GM12878 (cell line): ENCODE results near the gene ZKSCAN5. TPM values are rescaled to one million over a fixed set of nuclear protein-coding genes. Genes with fewer than 3 reads are reported as not detected.

Experiments
- BACH1 ChIP-seq: fragments of 450-650 bp; IDR thresholded peaks from 2 replicates; pipeline ENCODE4 v1.6.1; 2017; ENCODE audit warnings: mild to moderate bottlenecking, borderline replicate concordance
- BCL11A ChIP-seq: IDR thresholded peaks from 2 replicates; pipeline ENCODE4 v1.6.1; 2011; ENCODE audit warnings: low read depth, low read length
- CHD1 ChIP-seq: IDR thresholded peaks from 2 replicates; pipeline ENCODE4 v1.6.1; 2012; ENCODE audit warnings: low read depth, low read length, improper control_type of control experiment
- CHD2 ChIP-seq: IDR thresholded peaks from 2 replicates; pipeline ENCODE4 v1.6.1; 2011; ENCODE audit warnings: low read depth, low read length, improper control_type of control experiment, borderline replicate concordance
- GABPA ChIP-seq: IDR thresholded peaks from 2 replicates; pipeline ENCODE4 v1.6.1; 2014; ENCODE audit warnings: antibody characterized with exemption, low read depth, mild to moderate bottlenecking, inconsistent platforms
- HCFC1 ChIP-seq: fragments of 150-350 bp; IDR thresholded peaks from 2 replicates; pipeline ENCODE4 v1.6.1; 2014; ENCODE audit warnings: low read length
- IRF4 ChIP-seq: IDR thresholded peaks from 2 replicates; pipeline ENCODE4 v1.6.1; 2011; ENCODE audit warnings: low read depth, low read length
- MEF2B ChIP-seq: fragments of 450-650 bp; IDR thresholded peaks from 2 replicates; pipeline ENCODE4 v1.6.1; 2018; ENCODE audit warnings: mild to moderate bottlenecking, moderate library complexity; ENCODE audit not compliant: partially characterized antibody, poor library complexity, severe bottlenecking
- MTA3 ChIP-seq: IDR thresholded peaks from 2 replicates; pipeline ENCODE4 v1.6.1; 2012; ENCODE audit warnings: low read length, inconsistent platforms, borderline replicate concordance
- MYB ChIP-seq: fragments of 150-350 bp; IDR thresholded peaks from 2 replicates; pipeline ENCODE4 v1.6.1; 2014; ENCODE audit warnings: mild to moderate bottlenecking, low read depth, low read length, borderline replicate concordance
- MYC ChIP-seq: IDR thresholded peaks from 2 replicates; pipeline ENCODE4 v1.6.1; 2011; ENCODE audit warnings: mild to moderate bottlenecking, low read length, moderate library complexity, inconsistent platforms; ENCODE audit not compliant: insufficient read depth, insufficient replicate concordance, insufficient read length, severe bottlenecking
- NFYB ChIP-seq: IDR thresholded peaks from 2 replicates; pipeline ENCODE4 v1.6.1; 2011; ENCODE audit warnings: low read depth, mild to moderate bottlenecking, low read length, improper control_type of control experiment, moderate library complexity; ENCODE audit not compliant: insufficient read depth
- NR2F1 ChIP-seq: fragments of 450-650 bp; conservative IDR thresholded peaks from 2 replicates; pipeline ENCODE4 v1.6.1; 2017; ENCODE audit warnings: mild to moderate bottlenecking
- PBX3 ChIP-seq: IDR thresholded peaks from 2 replicates; pipeline ENCODE4 v1.6.1; 2011; ENCODE audit warnings: mild to moderate bottlenecking, low read depth, low read length, moderate library complexity; ENCODE audit not compliant: insufficient replicate concordance
- REST ChIP-seq: IDR thresholded peaks from 2 replicates; pipeline ENCODE4 v1.6.1; 2012; ENCODE audit warnings: mild to moderate bottlenecking, low read depth, low read length
- SMAD5 ChIP-seq: IDR thresholded peaks from 2 replicates; pipeline ENCODE4 v1.6.1; 2016; ENCODE audit warnings: antibody characterized with exemption, low read depth
- STAT3 ChIP-seq: IDR thresholded peaks from 2 replicates; pipeline ENCODE4 v1.6.1; 2011; ENCODE audit warnings: low read depth, low read length, improper control_type of control experiment
- SUZ12 ChIP-seq: fragments of 200-600 bp; sonication (generic); IDR thresholded peaks from one replicate; pipeline ENCODE4 v1.6.1; 2018; ENCODE audit warnings: antibody characterized with exemption, mild to moderate bottlenecking; ENCODE audit not compliant: unreplicated experiment
- USF1 ChIP-seq: IDR thresholded peaks from 2 replicates; pipeline ENCODE4 v1.6.1; 2011; ENCODE audit warnings: borderline replicate concordance, low read depth, mild to moderate bottlenecking, moderate library complexity, mixed read lengths, low read length; ENCODE audit not compliant: insufficient read depth; ENCODE audit errors: extremely low read length
- ZBTB11 ChIP-seq: fragments of 450-650 bp; formaldehyde crosslinking; IDR thresholded peaks from 2 replicates; pipeline ENCODE4 v1.5.0; 2022; ENCODE audit warnings: mild to moderate bottlenecking, missing genetic modification characterization
- polyA plus RNA-seq, 11 experiments: library from polyadenylated mRNA; depleted of rRNA in 4 of 11; unstranded in 6 of 11; stranded (reverse) in 5 of 11; fragments of >200 nt; fragmentation: Nextera tagmentation in 4 of 11; fragmentation: Illumina TruSeq in 1 of 11; extraction: Ambion mirVana in 4 of 11; extraction: Trizol in 1 of 11; gene quantifications; 1 replicate in 1 of 11; 2 replicates in 10 of 11; pipeline versions ENCODE4 v1.2.1 to v1.2.3, GENCODE V29; 2011 to 2016; ENCODE audit warnings: inconsistent platforms in 2 of 11, missing spikeins in 2 of 11, low read depth in 1 of 11
- total RNA-seq, 4 experiments: library from RNA; depleted of rRNA in 3 of 4; stranded (reverse); fragments of >200 nt in 3 of 4; fragmentation: Illumina TruSeq in 1 of 4; extraction: Trizol in 1 of 4; gene quantifications; 2 replicates each; pipeline versions ENCODE4 v1.2.1 to v1.2.3, GENCODE V29; 2013 to 2021

ZKSCAN5 gene
- total and polyA plus RNA-seq, 10 of the 15 experiments (the other 5 are each of a cell fraction or from before 2014, with no cell fraction given) = 2.5 to 10.1 (median 7.7) TPM

GRCh38 chr7:99558306-99559174 is 54.1 kb downstream of the ZKSCAN5 start, which contains the start of gene ZNF655 (continued):
- TF ChIP-seq REST (no peak), IRF4 (0 out of 2 replicates have a peak, but pooled peaks have one; percentile 3), BACH1 (peak; percentile 29), SUZ12 (no peak), HCFC1 (peak; percentile 57), PBX3 (peak; percentile 85), CHD1 (no peak), NR2F1 (peak; percentile 69; the same call in 1 of the 2 replicates), CHD2 (no peak), BCL11A (no peak), USF1 (no peak), NFYB (0 out of 2 replicates have a peak, but pooled peaks have one; percentile 13), SMAD5 (peak; percentile 91), ZBTB11 (CRISPR knock-in tag) (no peak), STAT3 (no peak), MEF2B (peak; percentile 58), MYC (no peak), MYB (no peak), GABPA (peak; percentile 86), MTA3 (no peak; the same call in 1 of the 2 replicates)
